GM23338 (cell line): ENCODE measurements around the gene GRID1. TPM values are rescaled to one million over a fixed set of nuclear protein-coding genes. Genes with fewer than 3 reads are reported as not detected.

Experiments used
- ATAC-seq: fragments of 200-7000 bp; cut with Tn5 transposase; 3 replicates; pipeline ENCODE4 v1.9.1; 2020
- DNase-seq: peaks from one replicate; pipeline ENCODE4 v3.0.0-alpha.2; 2015; ENCODE audit warnings: low spot score
- H2AFZ ChIP-seq: fragments of 200-600 bp; sonication (generic); 2 replicates; pipeline ENCODE4 v1.8.0; 2016; ENCODE audit warnings: antibody characterized with exemption, mild to moderate bottlenecking, moderate library complexity
- H3F3A ChIP-seq: fragments of 200-600 bp; sonication (generic); replicated peaks from 2 replicates; pipeline ENCODE4 v1.8.0; 2017; ENCODE audit warnings: antibody characterized with exemption, mixed run types, low read depth
- H3K27ac ChIP-seq: fragments of 200-600 bp; sonication (generic); 2 replicates; pipeline ENCODE4 v1.6.1; 2016; ENCODE audit warnings: low read depth
- H3K27me3 ChIP-seq: fragments of 200-600 bp; sonication (generic); 2 replicates; pipeline ENCODE4 v1.8.0; 2016; ENCODE audit warnings: mild to moderate bottlenecking, mixed run types, moderate library complexity; ENCODE audit not compliant: insufficient read depth
- H3K36me3 ChIP-seq: fragments of 200-600 bp; sonication (generic); 2 replicates; pipeline ENCODE4 v1.8.0; 2016; ENCODE audit warnings: mild to moderate bottlenecking; ENCODE audit not compliant: insufficient read depth
- H3K4me1 ChIP-seq: fragments of 200-600 bp; sonication (generic); 2 replicates; pipeline ENCODE4 v1.8.0; 2016; ENCODE audit warnings: mild to moderate bottlenecking, moderate library complexity; ENCODE audit not compliant: insufficient read depth
- H3K4me2 ChIP-seq: fragments of 200-600 bp; sonication (generic); 2 replicates; pipeline ENCODE4 v1.7.1; 2017; ENCODE audit warnings: mixed run types
- H3K4me3 ChIP-seq: fragments of 200-600 bp; sonication (generic); 2 replicates; pipeline ENCODE4 v1.6.1; 2016; ENCODE audit warnings: mixed run types
- H3K79me2 ChIP-seq: fragments of 200-600 bp; sonication (generic); replicated peaks from 2 replicates; pipeline ENCODE4 v1.8.0; 2017; ENCODE audit warnings: mild to moderate bottlenecking; ENCODE audit not compliant: insufficient read depth
- H3K9me2 ChIP-seq: fragments of 200-600 bp; sonication (generic); 2 replicates; pipeline ENCODE4 v1.8.0; 2017; ENCODE audit not compliant: insufficient read depth
- H4K20me1 ChIP-seq: fragments of 200-600 bp; sonication (generic); replicated peaks from 2 replicates; pipeline ENCODE4 v1.8.0; 2017; ENCODE audit warnings: mild to moderate bottlenecking; ENCODE audit not compliant: insufficient read depth
- H3K27ac Mint-ChIP-seq: 2 replicates; pipeline ENCODE4 v1.8.0; 2020; ENCODE audit warnings: inconsistent platforms, mild to moderate bottlenecking, moderate library complexity, mixed read lengths
- H3K27me3 Mint-ChIP-seq: 3 replicates; pipeline ENCODE4 v1.8.0; 2022; ENCODE audit warnings: low read depth, mild to moderate bottlenecking, moderate library complexity, mixed read lengths, inconsistent platforms; ENCODE audit not compliant: insufficient read depth, poor library complexity
- H3K36me3 Mint-ChIP-seq: 3 replicates; pipeline ENCODE4 v1.8.0; 2021; ENCODE audit warnings: low read depth, mild to moderate bottlenecking, inconsistent platforms, moderate library complexity, mixed read lengths
- H3K4me1 Mint-ChIP-seq: 3 replicates; pipeline ENCODE4 v1.8.0; 2020; ENCODE audit warnings: mild to moderate bottlenecking, inconsistent platforms, mixed read lengths
- H3K4me3 Mint-ChIP-seq: 3 replicates; pipeline ENCODE4 v1.8.0; 2021; ENCODE audit warnings: moderate library complexity, mild to moderate bottlenecking, inconsistent platforms, mixed read lengths
- H3K9me3 Mint-ChIP-seq: 3 replicates; pipeline ENCODE4 v1.8.0; 2020; ENCODE audit warnings: moderate library complexity, mild to moderate bottlenecking, inconsistent platforms, mixed read lengths
- CREB1 ChIP-seq: fragments of 250-450 bp; sonication (Bioruptor Pico); IDR thresholded peaks from 2 replicates; pipeline ENCODE4 v1.5.0; 2020; ENCODE audit warnings: low read depth, mild to moderate bottlenecking, moderate library complexity
- CTCF ChIP-seq, 2 experiments: fragments of 200-600 bp in 1 of 2; sonication (generic) in 1 of 2; conservative IDR thresholded peaks; 2 replicates each; pipeline versions ENCODE4 v1.5.1 to v1.6.1; 2016 to 2017; ENCODE audit warnings: antibody characterized with exemption in 2 of 2, low read depth in 2 of 2, mild to moderate bottlenecking in 2 of 2, moderate library complexity in 1 of 2
- ETS1 ChIP-seq: IDR thresholded peaks from 2 replicates; pipeline ENCODE4 v1.6.1; 2016; ENCODE audit warnings: antibody characterized with exemption
- EZH2phosphoT487 ChIP-seq: fragments of 200-600 bp; sonication (generic); IDR thresholded peaks from one replicate; pipeline ENCODE4 v1.8.1; 2018; ENCODE audit warnings: antibody characterized with exemption; ENCODE audit not compliant: unreplicated experiment
- JUNB ChIP-seq: IDR thresholded peaks from one replicate; pipeline ENCODE4 v1.6.1; 2016; ENCODE audit warnings: antibody characterized with exemption; ENCODE audit not compliant: unreplicated experiment
- POLR2AphosphoS5 ChIP-seq: IDR thresholded peaks from 2 replicates; pipeline ENCODE4 v1.6.1; 2016; ENCODE audit warnings: antibody characterized with exemption, low read depth
- STAT1 ChIP-seq: IDR thresholded peaks from one replicate; pipeline ENCODE4 v1.6.1; 2016; ENCODE audit warnings: antibody characterized with exemption; ENCODE audit not compliant: unreplicated experiment
- ZNF114 ChIP-seq: fragments of 250-450 bp; sonication (Bioruptor Pico); IDR thresholded peaks from 2 replicates; pipeline ENCODE4 v1.5.0; 2020; ENCODE audit warnings: mild to moderate bottlenecking, moderate library complexity
- ZNF331 ChIP-seq: fragments of 250-450 bp; sonication (Bioruptor Pico); IDR thresholded peaks from 2 replicates; pipeline ENCODE4 v1.5.0; 2020; ENCODE audit warnings: low read depth, mild to moderate bottlenecking, moderate library complexity
- ZNF462 ChIP-seq: fragments of 250-450 bp; sonication (Bioruptor Pico); IDR thresholded peaks from 2 replicates; pipeline ENCODE4 v1.5.0; 2020; ENCODE audit warnings: mild to moderate bottlenecking, moderate library complexity
- polyA plus RNA-seq: library from polyadenylated mRNA; unstranded; fragments of >200 nt; fragmentation: Nextera tagmentation; extraction: Ambion mirVana; gene quantifications from 2 replicates; pipeline ENCODE4 v1.2.1, GENCODE V29; 2016
- total RNA-seq: library from RNA; depleted of rRNA; stranded (reverse); fragments of >200 nt; shearing (Covaris generic); gene quantifications from 2 replicates; pipeline ENCODE4 v1.2.3, GENCODE V29; 2014

Gene GRID1
- total and polyA plus RNA-seq, 2 experiments from 2014 or later, result 0.14 to 0.15 TPM

GRCh38 chr10:85606401-85606800, 760.2 kb downstream of the GRID1 start:
- Histone ChIP-seq H3K36me3 (no peaks in the 10 kb centered on the region), H3F3A (no peaks in the 10 kb centered on the region), H3K9me2 (no peaks in the 10 kb centered on the region), H3K27ac (no peak overlapping the region), H2AFZ (no peak overlapping the region), H3K4me2 (no peak overlapping the region), H3K4me3 (no peak overlapping the region), H4K20me1 (no peaks in the 10 kb centered on the region), H3K4me1 (no peaks in the 10 kb centered on the region), H3K27me3 (no peaks in the 10 kb centered on the region), H3K79me2 (no peaks in the 10 kb centered on the region)
- DNase-seq (no peak), ATAC-seq (no peak)
- Mint-ChIP-seq H3K27ac (no peak overlapping the region), H3K9me3 (peaks cover 87% of the 10 kb centered on the region), H3K4me3 (no peak overlapping the region), H3K4me1 (no peaks in the 10 kb centered on the region), H3K27me3 (no peaks in the 10 kb centered on the region), H3K36me3 (peaks cover 8% of the 10 kb centered on the region; the same call in 2 of the 3 replicates)
- no peak for TF ChIP-seq CREB1 (CRISPR knock-in tag)
- no peak for TF ChIP-seq ETS1
- TF ChIP-seq POLR2AphosphoS5, result no peak

- ATAC-seq (no peak), DNase-seq (no peak)
- Histone ChIP-seq H3K4me3 (no peak overlapping the region), H3K4me2 (no peak overlapping the region), H3F3A (no peaks in the 10 kb centered on the region), H3K4me1 (no peaks in the 10 kb centered on the region), H2AFZ (no peak overlapping the region), H3K27me3 (no peaks in the 10 kb centered on the region), H4K20me1 (no peaks in the 10 kb centered on the region), H3K36me3 (no peaks in the 10 kb centered on the region), H3K9me2 (no peaks in the 10 kb centered on the region), H3K27ac (no peak overlapping the region), H3K79me2 (no peaks in the 10 kb centered on the region)
- Mint-ChIP-seq H3K4me1 (no peaks in the 10 kb centered on the region), H3K27me3 (peaks cover 2% of the 10 kb centered on the region), H3K27ac (no peak overlapping the region), H3K4me3 (no peak overlapping the region), H3K36me3 (peaks cover 5% of the 10 kb centered on the region; the same call in 2 of the 3 replicates), H3K9me3 (peaks cover 87% of the 10 kb centered on the region)
- TF ChIP-seq JUNB (no peak), ZNF462 (CRISPR knock-in tag) (no peak), STAT1 (no peak), EZH2phosphoT487 (no peak), CREB1 (CRISPR knock-in tag) (no peak), ETS1 (no peak), ZNF114 (no peak), CTCF (conservative IDR thresholded peaks at IDR 0.05; ENCODE audit: low read depth in 2 of 2) (no peak), ZNF331 (CRISPR knock-in tag) (no peak)
Observed at GRCh38 chr10:85604884-85605283, 761.7 kb downstream of the GRID1 start.
